HG03565 (cell line): ENCODE results near the gene NOL4L.

Experiments
- ATAC-seq: cut with Tn5 transposase; IDR thresholded peaks from one replicate; pipeline ENCODE4 v1.9.1; 2021; ENCODE audit warnings: mild to moderate bottlenecking, moderate library complexity; ENCODE audit not compliant: unreplicated experiment

Gene NOL4L, protein sequence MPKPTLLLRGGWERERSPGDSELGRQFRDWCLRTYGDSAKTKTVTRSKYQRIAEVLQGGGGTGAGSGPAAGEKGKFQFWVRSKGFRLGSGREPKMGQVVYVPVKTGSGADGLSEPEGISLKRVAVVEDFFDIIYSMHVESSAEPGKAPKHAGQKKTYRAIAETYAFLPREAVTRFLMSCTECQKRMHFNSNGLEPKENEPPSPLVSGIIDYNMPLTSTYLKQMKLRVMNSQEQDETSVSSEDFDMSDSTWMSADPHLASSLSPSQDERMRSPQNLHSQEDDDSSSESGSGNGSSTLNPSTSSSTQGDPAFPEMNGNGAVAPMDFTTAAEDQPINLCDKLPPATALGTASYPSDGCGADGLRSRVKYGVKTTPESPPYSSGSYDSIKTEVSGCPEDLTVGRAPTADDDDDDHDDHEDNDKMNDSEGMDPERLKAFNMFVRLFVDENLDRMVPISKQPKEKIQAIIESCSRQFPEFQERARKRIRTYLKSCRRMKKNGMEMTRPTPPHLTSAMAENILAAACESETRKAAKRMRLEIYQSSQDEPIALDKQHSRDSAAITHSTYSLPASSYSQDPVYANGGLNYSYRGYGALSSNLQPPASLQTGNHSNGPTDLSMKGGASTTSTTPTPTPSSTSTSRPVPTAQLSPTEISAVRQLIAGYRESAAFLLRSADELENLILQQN

DNA sequence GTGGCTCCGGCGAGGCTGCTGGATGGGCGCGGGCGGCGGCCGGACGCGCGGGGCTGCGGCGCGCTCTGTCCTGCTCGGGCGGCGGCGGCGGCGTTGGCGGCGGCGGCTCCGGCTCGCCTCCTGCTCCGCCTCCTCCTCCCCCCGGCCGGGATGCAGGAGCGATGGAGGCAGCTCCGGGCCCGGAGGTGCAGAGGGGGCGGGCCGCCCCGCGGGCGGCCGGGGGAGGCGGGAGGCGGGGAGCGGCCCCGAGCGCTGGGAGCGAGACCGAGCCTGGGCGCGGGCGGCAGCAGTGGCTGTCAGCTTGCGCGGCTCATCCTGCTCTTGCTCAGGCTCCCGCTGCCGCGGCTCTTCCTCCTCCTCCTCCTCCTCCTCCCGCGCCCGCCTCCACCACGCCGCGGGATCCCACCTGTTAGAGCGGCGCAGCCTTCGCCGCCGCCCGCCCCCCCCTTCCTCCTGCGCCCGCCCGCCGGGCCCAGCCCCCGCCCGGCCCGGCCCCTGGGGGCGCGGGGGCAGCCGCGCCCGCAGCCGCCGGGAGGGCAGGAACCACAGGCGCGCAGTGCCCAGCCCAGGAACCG is at the start of gene NOL4L:
NOL4L (minus strand) TSS at position 323 of the 575 bp plus-strand sequence. CDS start 443 bp downstream, outside the sequence.
- no peak for ATAC-seq

DNA sequence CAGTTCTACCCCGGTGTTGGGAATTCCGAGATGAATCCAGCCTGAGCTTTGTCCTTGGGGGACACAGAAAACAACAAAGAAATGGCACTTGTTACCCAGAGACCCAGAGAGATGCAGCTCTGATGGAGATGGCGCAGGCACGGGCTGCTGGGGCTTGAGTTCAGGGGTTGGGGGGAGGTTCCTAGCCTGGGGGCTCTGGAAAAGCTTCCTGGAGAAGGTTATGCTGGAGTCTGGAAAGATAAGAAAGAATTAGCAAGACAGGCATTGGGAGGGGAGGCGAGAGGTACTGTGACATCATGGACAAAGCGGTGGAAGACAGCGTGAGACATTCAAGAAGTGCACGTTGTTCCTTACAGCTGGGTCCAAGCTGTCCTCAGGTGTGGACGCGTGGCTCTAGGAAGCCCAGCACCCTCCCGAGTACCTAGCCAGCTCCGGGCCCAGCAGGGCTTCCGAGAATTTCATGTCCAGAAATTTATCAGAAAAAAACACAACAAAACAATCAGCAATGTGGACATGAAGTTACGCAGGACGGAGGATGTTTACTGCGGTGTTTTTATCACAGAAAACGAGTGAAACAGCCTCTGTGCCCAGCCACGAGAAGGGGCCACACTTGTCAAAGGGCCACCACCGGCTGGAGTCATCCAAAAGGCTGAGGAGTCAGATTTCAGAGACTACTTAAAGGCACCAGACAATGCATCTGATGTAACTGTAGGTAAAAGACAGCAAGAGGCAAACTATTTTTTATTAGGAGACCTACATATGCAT is 49.1 kb upstream of the NOL4L start:
- no peak for ATAC-seq

- ATAC-seq = no peak
Measured at GRCh38 chr20:32632461-32633354, 47.6 kb upstream of the NOL4L start.

GRCh38 chr20:32631933-32632460 is 46.9 kb upstream of the NOL4L start:
- no peak for ATAC-seq

GRCh38 chr20:32629813-32630212 is 44.7 kb upstream of the NOL4L start:
- no peak for ATAC-seq

DNA sequence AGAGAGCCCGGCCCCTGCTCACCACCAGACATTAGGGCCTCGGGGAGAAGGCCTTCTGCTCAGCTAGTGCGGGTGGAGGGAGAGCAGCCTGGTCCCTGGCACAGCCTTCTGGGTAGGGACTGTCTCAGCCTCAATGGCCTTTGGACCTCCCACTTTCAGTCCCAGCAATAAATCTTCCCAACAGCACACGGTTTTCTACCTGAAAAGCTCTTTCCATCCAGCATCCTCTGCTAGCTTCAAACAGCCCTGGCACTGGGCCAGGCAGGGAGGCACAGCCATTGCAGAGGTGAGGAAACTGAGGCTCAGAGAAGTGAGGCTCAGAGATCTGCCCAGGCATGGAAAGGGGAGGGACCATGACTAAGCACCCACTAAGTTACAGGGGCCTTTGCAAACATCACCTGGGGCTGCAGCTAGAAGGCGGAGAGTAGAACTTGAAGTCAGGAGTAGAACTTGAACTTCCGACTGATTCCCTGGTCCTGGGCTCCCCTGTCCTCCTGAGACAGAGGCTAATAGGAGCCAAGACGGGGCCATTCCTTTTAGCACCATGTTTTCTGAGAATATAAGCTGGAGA is 43.9 kb upstream of the NOL4L start:
- ATAC-seq = no peak

- no peak for ATAC-seq
Measured at GRCh38 chr20:32626859-32627636, 41.9 kb upstream of the NOL4L start.

- no peak for ATAC-seq
Measured at GRCh38 chr20:32626407-32626806, 41.3 kb upstream of the NOL4L start.

GRCh38 chr20:32625996-32626395 is 40.9 kb upstream of the NOL4L start:
- no peak for ATAC-seq

DNA sequence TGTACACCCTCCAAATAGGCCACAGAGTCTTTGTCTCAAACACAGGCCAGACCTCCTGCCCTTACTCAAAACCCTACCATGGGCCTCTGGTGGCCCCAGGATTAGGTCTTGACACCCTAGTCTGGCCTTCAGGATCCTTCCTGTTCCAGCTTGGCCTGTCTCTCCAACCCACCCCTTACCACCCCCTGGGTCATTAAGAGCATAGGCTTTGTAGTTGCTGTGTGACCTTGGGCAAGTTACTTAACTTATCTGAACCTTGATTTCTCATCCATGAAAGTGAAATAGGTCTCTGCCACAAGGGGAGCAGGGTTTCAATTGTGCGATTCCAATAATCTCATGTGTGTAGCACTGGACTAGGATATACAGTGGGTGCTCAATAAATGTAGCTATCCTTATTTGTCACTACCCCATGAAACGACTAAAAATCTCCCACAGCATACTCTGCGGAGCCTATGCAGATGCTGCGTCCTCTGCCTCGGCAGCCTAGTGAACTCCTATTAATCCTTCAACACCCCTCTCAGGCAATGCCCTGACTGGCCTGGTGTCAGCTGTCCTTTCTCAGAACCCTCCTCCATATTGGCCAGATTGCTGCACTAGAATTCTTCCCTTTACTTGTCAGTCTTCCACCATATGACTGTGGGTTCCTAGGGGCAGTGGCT is 39.7 kb upstream of the NOL4L start:
- ATAC-seq = no peak

- ATAC-seq = no peak
Measured at GRCh38 chr20:32623667-32624157, 38.6 kb upstream of the NOL4L start.

GRCh38 chr20:32622585-32623468 is 37.7 kb upstream of the NOL4L start:
- ATAC-seq = no peak

- no peak for ATAC-seq
Measured at GRCh38 chr20:32621891-32622584, 36.9 kb upstream of the NOL4L start.

- no peak for ATAC-seq
Measured at GRCh38 chr20:32621071-32621890, 36.1 kb upstream of the NOL4L start.

DNA sequence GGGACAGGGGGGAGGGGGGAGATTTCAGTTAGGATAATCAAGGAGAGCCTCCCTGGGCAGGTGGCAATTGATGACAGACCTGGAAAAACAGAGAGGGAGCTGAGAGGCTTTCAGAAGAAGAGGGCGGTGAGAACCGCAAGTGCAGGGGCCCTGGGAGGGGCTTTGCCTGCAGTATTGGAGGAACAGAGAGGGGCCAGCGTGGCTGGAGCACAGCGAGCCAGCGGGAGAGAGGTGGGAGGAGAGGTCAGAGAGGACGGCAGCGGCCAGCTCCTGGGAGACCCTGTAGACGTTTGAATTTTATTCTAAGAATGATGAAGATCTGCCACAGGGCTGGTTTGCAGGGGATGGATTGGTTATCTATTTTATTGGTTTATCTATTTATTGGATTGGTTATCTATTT is 34.5 kb upstream of the NOL4L start:
- ATAC-seq = no peak

GRCh38 chr20:32614772-32615171 is 29.6 kb upstream of the NOL4L start:
- ATAC-seq = no peak
